GM21717 (cell line): ENCODE data around the gene CLK3.

Source experiments
- ATAC-seq: cut with Tn5 transposase; IDR thresholded peaks from one replicate; pipeline ENCODE4 v1.9.1; 2021; ENCODE audit warnings: mild to moderate bottlenecking, moderate library complexity; ENCODE audit not compliant: unreplicated experiment

CLK3 gene

DNA sequence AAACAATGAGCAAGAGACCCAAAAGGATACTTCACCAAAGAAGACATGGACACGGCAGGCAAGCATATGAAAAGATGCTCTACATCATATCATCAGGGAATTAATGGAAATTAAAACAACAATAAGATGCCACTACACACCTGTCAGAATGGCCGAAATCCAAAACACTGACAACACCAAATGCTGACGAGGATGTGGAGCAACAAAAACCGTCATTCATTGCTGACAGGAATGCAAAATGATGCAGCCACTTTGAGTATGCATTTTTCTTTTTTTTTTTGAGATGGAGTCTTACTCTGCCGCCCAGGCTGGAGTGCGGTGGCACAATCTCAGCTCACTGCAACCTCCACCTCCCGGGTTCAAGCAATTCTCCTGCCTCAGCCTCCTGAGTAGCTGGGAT is 61.2 kb downstream of the CLK3 start:
- ATAC-seq: no peak
